ENCODE data around the gene CIDEB.

CIDEB gene

GRCh38 chr14:24269910-24270536, 37.8 kb downstream of the CIDEB start:
- no peak for DNase-seq (ENCODE audit: low spot score)

GRCh38 chr14:24269368-24269767, 38.4 kb downstream of the CIDEB start:
- no peak for DNase-seq (ENCODE audit: low spot score)

DNA sequence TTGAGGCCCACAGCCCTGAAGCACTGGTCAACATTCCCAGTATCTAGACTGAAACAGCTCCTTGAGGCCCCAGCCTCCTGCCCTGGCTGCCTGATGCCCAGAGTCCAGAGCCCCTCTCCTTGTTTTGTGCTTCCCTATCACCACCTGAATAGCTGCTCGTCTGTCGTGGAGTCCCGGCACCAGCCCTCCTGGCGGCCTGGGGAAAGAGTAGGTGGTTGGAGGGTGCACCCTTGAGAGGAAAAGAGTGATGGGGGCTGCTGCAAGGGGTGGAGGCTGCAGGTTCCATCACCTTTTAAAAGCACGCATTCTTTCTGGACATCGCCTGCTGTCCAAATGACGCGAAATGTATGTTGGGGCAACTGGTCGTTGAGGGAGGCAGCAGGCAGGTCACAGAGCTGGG, 39.6 kb downstream of the CIDEB start:
- no peak for DNase-seq (ENCODE audit: low spot score)

DNA sequence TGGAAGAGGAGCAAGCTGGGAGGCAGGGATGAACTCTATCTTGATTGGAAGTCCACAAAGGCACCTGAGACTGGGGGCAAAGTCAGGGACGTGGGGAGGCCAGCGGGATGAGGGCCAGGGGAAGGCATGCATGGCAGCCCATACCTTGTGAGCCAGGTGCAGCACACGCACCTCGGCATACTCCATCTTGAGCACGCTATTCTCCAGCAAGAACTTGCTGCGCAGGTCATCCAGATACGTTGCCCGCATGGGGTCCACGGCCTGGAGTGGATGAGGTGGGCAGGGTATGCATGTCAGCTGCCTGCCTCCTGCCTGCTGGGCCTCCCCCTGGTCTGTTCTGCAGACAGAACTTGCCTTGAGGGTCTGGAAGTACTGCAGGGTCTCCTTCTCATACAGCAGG, 40.3 kb downstream of the CIDEB start:
- DNase-seq (ENCODE audit: low spot score): no peak

DNA sequence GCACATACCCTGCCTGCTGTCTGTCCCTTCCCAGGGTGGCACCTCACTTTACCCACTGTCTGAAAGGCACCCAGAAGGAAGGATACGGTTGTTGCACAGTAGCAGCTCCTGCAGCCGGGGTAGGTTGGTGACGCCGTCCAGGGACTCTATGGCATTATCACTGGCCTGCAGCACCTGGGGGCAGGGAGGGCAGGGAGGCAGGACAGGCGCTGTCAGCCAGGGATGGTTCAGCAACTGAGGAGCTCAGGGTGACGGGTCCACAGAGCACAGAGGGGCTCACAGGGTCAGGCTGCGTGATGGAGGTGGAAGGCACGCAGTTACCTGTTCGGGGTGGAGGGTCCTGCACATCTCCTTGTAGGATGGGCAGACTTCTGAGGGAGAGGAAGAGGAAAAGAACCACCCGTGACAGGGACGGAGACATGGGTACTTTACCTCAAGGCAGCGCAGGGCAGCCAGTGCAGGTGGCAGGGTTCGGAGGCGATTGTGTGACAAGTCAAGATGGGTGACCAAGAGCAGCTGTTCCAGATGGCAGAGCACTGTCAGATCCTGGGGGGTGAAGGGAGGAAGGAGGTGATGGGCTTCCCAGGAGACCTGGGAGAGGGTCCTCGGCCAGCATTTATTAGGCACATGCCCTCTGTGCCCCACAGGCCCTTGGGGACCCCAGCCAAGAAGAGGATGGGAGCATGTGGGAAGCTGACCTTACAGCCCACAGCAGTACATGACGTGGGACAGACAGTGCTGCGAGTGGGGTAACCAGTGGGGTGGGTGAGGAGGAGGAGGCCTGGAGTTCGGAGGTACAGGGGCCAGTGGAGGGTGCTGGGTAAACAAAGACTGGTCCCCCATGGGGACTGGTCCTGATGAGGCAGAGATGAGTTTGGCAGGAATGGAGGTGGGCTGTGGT, 41.2 kb downstream of the CIDEB start:
- DNase-seq (ENCODE audit: low spot score): no peak

- DNase-seq (ENCODE audit: low spot score): no peak
Observed at GRCh38 chr14:24264298-24264697, 43.5 kb downstream of the CIDEB start.

- no peak for DNase-seq (ENCODE audit: low spot score)
Observed at GRCh38 chr14:24263848-24264247, 43.9 kb downstream of the CIDEB start.

DNA sequence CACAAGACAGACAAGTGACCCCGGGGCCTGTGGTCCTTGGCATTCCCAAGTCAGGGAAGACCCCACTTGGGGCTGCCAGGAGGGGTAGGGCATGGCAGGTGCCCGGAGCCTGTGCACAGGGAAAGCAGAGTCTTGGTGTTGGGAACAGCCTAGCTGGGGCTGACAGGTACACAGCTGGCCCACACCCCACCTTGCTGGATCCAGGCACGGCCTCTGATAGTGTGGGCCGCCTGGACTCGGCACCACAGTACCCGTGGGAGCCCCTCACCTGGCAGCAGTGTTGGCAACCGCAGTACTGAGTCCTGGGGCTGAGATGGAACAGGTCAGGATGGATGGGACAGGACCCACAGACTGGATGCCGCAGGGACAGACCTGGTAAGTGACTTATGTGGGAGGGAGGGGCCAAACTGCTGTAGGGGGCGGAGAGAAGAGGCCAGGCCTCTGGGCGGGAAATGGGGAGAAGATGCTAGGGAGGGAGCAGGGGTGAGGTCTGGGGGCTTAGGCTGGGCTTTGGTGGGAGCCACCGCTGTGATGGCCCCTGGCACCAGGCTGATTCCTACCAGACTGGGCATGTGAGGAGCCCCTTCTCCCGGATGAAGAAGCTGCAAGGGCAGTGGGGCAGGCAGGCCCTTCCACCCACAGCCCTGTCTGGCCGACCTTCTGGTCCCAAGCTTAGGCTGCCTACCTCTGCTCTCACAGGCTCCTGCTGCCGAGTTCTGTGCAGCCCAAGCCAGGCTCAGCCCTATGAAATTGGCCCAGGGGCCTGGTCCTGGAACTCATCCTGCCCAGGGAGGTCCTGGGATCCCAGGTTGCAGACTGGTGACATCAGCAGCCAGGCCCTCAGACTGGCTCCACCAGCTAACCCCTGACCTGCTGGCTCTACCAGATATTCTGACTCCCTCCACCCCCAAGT, 44.7 kb downstream of the CIDEB start, which contains the start of gene TGM1:
TSS of gene TGM1 (minus strand) at position 357 of the 913 bp plus-strand sequence. CDS start 825 bp downstream, outside the sequence.
- no peak for DNase-seq (ENCODE audit: low spot score)

GRCh38 chr14:24261969-24262327, 45.8 kb downstream of the CIDEB start:
- DNase-seq (ENCODE audit: low spot score): no peak

DNA sequence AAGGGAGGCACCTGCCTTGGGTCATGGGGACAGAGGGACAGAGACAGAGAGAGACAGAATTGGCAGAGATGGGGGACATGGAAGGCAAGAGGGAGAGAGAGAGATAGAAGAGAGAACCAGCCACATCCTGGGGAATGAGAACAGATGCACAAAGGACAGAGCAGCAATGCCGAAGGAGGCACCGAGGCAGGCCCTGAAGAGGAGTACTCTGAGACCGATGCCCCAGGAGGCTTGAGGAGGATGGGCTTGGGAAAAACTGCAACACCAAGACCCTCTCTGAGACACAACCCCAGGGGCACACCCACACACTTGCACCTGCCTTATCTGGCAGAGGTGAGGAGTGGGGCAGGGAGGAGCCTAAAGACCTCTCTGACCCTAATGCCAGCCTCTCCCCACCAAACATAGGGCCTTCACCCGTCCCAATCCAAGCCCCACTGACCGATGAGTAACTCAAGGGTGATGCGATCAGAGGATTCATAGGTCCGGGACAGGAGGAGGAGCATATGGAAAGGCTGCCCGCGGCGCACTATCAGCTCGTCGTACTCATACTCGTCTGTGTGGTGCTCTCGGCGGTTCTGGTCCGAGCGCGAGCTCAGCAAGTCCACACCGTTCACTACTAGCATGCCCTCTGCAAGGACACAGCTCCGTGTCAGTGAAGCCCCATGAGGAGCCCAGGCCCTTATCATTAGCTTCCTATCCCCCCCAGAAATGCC, 46.4 kb downstream of the CIDEB start:
- DNase-seq (ENCODE audit: low spot score): no peak

- DNase-seq (ENCODE audit: low spot score): no peak
Observed at GRCh38 chr14:24260780-24261157, 47.0 kb downstream of the CIDEB start.

DNA sequence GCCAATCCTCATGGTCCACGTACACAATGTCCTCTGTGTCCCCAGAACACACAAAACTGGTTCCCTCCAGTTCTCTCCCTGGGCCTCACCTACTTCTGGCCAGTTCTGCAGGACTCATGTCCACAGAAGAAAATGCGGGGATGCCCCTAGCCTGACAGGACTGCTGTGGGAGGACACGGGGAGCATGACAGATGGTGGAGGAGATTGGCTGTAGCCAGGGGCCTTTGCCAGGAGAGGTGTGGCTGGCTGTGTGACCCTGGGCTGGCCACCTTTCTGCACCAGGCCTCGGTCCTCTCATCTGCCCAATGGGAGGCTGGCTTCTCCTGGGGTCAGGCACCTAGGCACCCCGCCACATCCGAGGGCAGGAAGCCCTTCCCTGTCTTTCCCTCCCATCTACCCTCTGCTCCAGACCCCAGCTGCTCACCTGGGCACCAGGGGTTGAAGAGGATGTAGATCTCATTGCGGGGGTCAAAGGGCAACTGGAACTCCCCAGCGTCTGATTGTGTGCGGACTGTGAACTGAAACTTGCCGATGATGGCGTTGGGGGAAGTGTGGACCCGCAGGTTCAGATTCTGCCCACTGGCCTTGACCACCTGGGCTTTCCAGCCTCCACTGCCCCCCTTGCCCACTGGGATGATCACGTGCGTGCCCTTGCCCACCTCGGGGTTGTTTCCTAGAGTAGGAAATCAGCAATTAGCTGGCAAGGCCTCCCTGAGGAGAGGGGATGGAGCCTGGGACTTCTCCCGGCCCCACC, 47.6 kb downstream of the CIDEB start:
- no peak for DNase-seq (ENCODE audit: low spot score)

DNA sequence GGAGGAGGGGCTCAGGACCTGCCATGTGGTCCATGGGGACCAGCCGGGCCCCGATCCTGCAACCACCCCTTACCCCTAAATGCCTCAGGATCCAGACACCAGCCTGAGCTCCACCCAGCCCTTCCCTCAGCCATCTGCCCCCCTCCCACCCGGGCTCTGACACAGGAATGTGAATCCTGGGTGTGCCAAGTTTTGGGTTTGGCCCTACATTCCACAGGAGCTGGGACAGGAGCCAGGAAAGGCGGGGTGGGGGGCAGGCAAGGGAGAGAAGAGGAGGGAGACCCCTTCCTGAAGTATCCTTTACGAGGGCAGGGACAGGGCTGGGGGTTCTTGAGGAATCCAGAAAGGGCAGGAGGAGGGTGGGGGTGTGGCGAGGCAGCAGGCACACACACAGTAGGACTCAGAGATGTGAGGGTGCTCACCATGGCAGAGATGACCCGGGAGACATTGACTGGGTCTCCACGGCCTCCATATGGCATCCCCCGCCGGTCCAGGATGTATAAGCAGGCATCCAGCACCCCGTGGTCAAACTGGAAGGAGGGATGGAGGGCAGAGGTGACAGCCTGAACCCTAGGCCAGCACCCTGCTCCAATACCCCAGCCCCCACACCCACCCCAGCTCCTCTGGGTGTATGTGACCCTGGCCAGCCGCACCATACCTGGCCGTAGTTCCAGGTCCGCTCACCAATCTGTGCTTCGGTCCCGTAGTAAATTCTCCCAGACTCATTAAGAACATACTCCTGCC, 48.3 kb downstream of the CIDEB start:
- no peak for DNase-seq (ENCODE audit: low spot score)

DNA sequence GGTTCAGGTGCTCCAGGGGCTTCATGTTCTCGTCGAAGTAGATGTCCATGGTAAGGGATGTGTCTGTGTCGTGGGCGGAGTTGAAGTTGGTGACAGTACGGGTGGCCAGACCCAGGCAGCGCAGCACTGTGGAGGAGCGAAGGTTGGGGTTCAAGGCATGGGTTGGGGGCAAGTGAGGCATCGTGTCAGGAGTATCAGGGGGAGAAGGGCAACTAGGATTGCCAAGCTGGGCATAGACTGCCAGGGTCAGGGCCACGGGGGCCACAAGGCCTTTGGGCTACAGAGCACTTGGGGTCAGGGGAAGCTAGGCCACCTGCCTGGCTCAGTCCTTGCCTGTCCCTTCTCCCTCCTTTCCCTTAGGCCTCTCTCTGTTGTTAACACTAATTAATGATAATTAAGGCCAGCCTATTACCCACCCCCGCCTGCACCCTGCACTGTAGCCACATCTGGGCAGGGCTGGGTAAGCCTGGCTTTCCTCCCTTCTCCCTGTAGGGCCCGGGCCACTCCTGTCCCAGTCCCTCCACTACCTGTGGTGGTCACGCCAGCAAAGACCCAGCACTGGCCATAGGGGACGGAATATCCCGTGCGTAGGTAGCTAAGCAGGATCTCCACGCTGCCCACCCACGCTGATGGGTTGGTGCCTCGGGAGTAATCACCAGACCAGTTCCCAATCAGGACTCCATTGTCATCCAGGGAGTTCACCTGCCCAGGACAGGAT, 49.1 kb downstream of the CIDEB start:
- DNase-seq (ENCODE audit: low spot score): no peak

- no peak for DNase-seq (ENCODE audit: low spot score)
Observed at GRCh38 chr14:24258119-24258518, 49.7 kb downstream of the CIDEB start.

- no peak for DNase-seq (ENCODE audit: low spot score)
Observed at GRCh38 chr14:24256960-24257359, 50.8 kb downstream of the CIDEB start.

DNA sequence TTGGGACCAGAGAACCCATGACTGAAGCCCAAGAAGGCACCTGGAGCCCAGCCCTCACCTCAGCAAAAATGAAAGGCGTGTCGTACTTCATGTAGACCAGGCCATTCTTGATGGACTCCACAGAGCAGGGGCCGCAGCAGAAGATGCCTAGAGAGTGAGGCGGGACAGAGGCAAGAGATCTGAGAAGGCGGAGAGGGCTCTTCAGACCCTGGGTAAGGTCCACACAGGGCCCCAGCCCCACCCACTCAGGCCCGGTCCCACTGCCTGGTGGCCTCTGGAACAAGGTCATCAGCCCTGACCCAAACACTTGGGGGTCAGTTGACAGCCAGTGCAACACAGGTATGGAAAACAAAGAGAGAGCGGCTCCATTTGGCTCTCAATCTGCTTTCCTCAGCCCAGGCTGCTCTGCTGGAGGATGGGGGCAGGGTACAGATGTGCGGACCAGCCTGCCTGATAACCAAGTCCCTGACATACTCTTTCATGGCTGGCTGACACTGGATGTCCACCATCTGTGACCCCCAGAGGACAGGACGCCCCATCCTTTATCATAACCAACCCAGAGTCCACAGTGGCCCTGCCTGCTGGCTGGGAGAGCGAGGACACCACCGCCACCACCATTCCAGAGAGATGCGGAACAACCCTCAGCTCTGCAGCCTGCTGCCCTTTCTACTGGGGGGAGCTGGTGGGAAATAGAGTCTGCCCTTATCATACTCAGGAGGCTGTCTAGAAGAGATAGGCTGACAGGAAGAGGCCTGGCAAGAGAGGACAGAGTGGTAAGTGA, 51.7 kb downstream of the CIDEB start:
- no peak for DNase-seq (ENCODE audit: low spot score)

DNA sequence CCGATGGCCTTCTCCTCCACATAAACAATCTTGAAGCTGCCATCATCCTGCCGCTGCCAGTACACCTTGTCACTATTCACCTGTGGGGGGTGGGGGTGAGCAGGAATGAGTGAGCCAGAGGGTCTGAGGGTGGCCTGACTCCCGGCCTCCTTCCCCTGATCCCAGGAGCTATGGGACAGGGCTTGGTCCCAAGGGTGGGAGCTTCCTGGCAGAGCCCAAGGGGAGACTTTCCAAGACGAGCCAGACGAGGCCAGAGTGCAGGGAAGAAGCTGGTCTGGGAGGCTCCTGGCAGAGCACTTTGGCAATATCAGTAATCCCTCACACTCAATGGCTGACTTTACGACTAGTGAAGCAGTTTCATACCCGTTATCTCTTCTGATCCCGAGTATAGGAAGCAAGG, 52.3 kb downstream of the CIDEB start:
- DNase-seq (ENCODE audit: low spot score): no peak

Measured in NAMALWA (cell line).